Measurements from ENCODE around the gene IFIT3.

The IFIT3 gene

DNA sequence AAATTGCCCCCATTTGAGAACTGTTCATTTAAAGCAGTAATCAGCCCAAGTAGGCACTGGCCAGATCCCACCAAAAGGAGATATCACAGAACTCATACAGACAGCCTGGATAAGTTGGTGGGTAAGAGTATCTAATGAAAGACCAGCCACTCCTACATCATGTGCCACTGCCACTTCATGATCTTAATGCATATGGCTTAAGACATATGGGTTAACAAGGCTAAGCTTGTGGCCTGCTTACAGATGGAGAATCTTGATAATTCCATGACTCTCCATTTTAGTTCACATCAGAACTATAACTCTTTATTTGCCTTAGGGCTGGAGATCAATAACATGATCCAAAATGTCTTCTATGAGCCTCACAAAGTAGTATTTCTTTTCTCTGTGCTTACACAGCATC, 43.3 kb downstream of the IFIT3 start:
- H3K27me3 ChIP-seq (ENCODE audit: control insufficient read depth in 3 of 3, insufficient read depth in 3 of 3, low read depth in 1 of 3, low read length in 3 of 3) = no peaks in the 10 kb centered on the region
- no peak for DNase-seq (ENCODE audit: low spot score)

GRCh38 chr10:89371987-89372386, 44.2 kb downstream of the IFIT3 start:
- DNase-seq (ENCODE audit: low spot score) = no peak
- Histone ChIP-seq H4K91ac (ENCODE audit: low read depth, low read length, poor library complexity) (no peak overlapping the region), H3K23ac (ENCODE audit: low read depth, low read length, poor library complexity) (no peak overlapping the region), H3K36me3 (replicated peaks in 1 of 2; ENCODE audit: control insufficient read depth in 2 of 2, insufficient read depth in 2 of 2, low read length in 2 of 2) (no peaks in the 10 kb centered on the region), H3K9me3 (replicated peaks in 1 of 2; ENCODE audit: control insufficient read depth in 2 of 2, insufficient read depth in 1 of 2, low read depth in 1 of 2, low read length in 2 of 2) (no peaks in the 10 kb centered on the region), H3K4ac (ENCODE audit: low read length) (no peak overlapping the region), H2AK5ac (ENCODE audit: low read depth, low read length) (no peak overlapping the region), H2BK5ac (ENCODE audit: low read length) (no peak overlapping the region), H3K14ac (ENCODE audit: low read length) (no peak overlapping the region), H3K27me3 (ENCODE audit: control insufficient read depth in 3 of 3, insufficient read depth in 3 of 3, low read depth in 1 of 3, low read length in 3 of 3) (no peaks in the 10 kb centered on the region), H2BK12ac (ENCODE audit: low read length) (no peak overlapping the region), H2BK15ac (ENCODE audit: low read length) (no peak overlapping the region), H4K8ac (ENCODE audit: low read depth, low read length) (no peak overlapping the region), H3K9ac (ENCODE audit: low read depth, low read length, poor library complexity) (no peak overlapping the region), H2AFZ (ENCODE audit: low read length) (no peak overlapping the region), H2BK120ac (ENCODE audit: low read depth, low read length) (no peak overlapping the region), H3K4me1 (ENCODE audit: control insufficient read depth in 2 of 2, insufficient read depth in 1 of 2, low read depth in 1 of 2, low read length in 2 of 2) (peaks cover 15 to 23% of the 10 kb centered on the region in 2 donors), H3K79me1 (ENCODE audit: low read depth, low read length) (no peaks in the 10 kb centered on the region), H3K4me2 (ENCODE audit: insufficient read depth, low read length, poor library complexity, severe bottlenecking) (no peak overlapping the region), H3K27ac (replicated peaks; ENCODE audit: low read length) (no peak overlapping the region), H3K4me3 (ENCODE audit: low read length in 2 of 2) (no peak overlapping the region), H3K18ac (ENCODE audit: low read length) (no peak overlapping the region)
- WGBS, 2 donors (ENCODE audit: extremely low coverage in 2 of 2, insufficient read length in 2 of 2, insufficient replicate concordance in 1 of 2) = no CpG with 5 or more reads among the region's 3 CpGs

More for the DNA sequence above, 43.3 kb downstream of the IFIT3 start:
- Histone ChIP-seq H3K14ac (ENCODE audit: low read length) (no peak overlapping the region), H2BK5ac (ENCODE audit: low read length) (no peak overlapping the region), H3K18ac (ENCODE audit: low read length) (no peak overlapping the region), H3K23ac (ENCODE audit: low read depth, low read length, poor library complexity) (no peak overlapping the region), H4K91ac (ENCODE audit: low read depth, low read length, poor library complexity) (no peak overlapping the region), H2BK120ac (ENCODE audit: low read depth, low read length) (no peak overlapping the region), H3K4me2 (ENCODE audit: insufficient read depth, low read length, poor library complexity, severe bottlenecking) (no peak overlapping the region), H2AFZ (ENCODE audit: low read length) (no peak overlapping the region), H3K4me3 (ENCODE audit: low read length in 2 of 2) (no peak overlapping the region), H3K4ac (ENCODE audit: low read length) (no peak overlapping the region), H3K9ac (ENCODE audit: low read depth, low read length, poor library complexity) (no peak overlapping the region), H3K79me1 (ENCODE audit: low read depth, low read length) (no peaks in the 10 kb centered on the region), H3K9me3 (replicated peaks in 1 of 2; ENCODE audit: control insufficient read depth in 2 of 2, insufficient read depth in 1 of 2, low read depth in 1 of 2, low read length in 2 of 2) (no peaks in the 10 kb centered on the region), H2BK12ac (ENCODE audit: low read length) (no peak overlapping the region), H2AK5ac (ENCODE audit: low read depth, low read length) (no peak overlapping the region), H3K27ac (replicated peaks; ENCODE audit: low read length) (no peak overlapping the region), H3K36me3 (replicated peaks in 1 of 2; ENCODE audit: control insufficient read depth in 2 of 2, insufficient read depth in 2 of 2, low read length in 2 of 2) (no peaks in the 10 kb centered on the region), H4K8ac (ENCODE audit: low read depth, low read length) (no peak overlapping the region), H2BK15ac (ENCODE audit: low read length) (no peak overlapping the region), H3K4me1 (ENCODE audit: control insufficient read depth in 2 of 2, insufficient read depth in 1 of 2, low read depth in 1 of 2, low read length in 2 of 2) (peaks cover 15 to 23% of the 10 kb centered on the region in 2 donors)

GRCh38 chr10:89373916-89374711, 46.3 kb downstream of the IFIT3 start:
- no peak for DNase-seq (ENCODE audit: low spot score)
- WGBS, 2 donors (ENCODE audit: extremely low coverage in 2 of 2, insufficient read length in 2 of 2, insufficient replicate concordance in 1 of 2) = no CpG with 5 or more reads among the region's 3 CpGs
- no peaks in the 10 kb centered on the region for H3K27me3 ChIP-seq (ENCODE audit: control insufficient read depth in 3 of 3, insufficient read depth in 3 of 3, low read depth in 1 of 3, low read length in 3 of 3)
- H2BK120ac ChIP-seq (ENCODE audit: low read depth, low read length) = no peak overlapping the region
- no peak overlapping the region for H3K4ac ChIP-seq (ENCODE audit: low read length)
- no peak overlapping the region for H3K14ac ChIP-seq (ENCODE audit: low read length)
- H2AFZ ChIP-seq (ENCODE audit: low read length) = peak overlapping the region; percentile 7
- H3K9ac ChIP-seq (ENCODE audit: low read depth, low read length, poor library complexity) = no peak overlapping the region
- H3K4me3 ChIP-seq (ENCODE audit: low read length in 2 of 2) = no peak overlapping the region
- H3K36me3 ChIP-seq (replicated peaks in 1 of 2; ENCODE audit: control insufficient read depth in 2 of 2, insufficient read depth in 2 of 2, low read length in 2 of 2) = no peaks in the 10 kb centered on the region
- H3K27ac ChIP-seq (replicated peaks; ENCODE audit: low read length) = no peak overlapping the region
- H3K18ac ChIP-seq (ENCODE audit: low read length) = no peak overlapping the region
- H4K8ac ChIP-seq (ENCODE audit: low read depth, low read length) = no peak overlapping the region
- H3K4me2 ChIP-seq (ENCODE audit: insufficient read depth, low read length, poor library complexity, severe bottlenecking) = no peak overlapping the region
- H2BK5ac ChIP-seq (ENCODE audit: low read length) = no peak overlapping the region
- peaks cover 4 to 13% of the 10 kb centered on the region in 2 donors for H3K4me1 ChIP-seq (ENCODE audit: control insufficient read depth in 2 of 2, insufficient read depth in 1 of 2, low read depth in 1 of 2, low read length in 2 of 2)
- H3K9me3 ChIP-seq (replicated peaks in 1 of 2; ENCODE audit: control insufficient read depth in 2 of 2, insufficient read depth in 1 of 2, low read depth in 1 of 2, low read length in 2 of 2) = no peaks in the 10 kb centered on the region
- no peak overlapping the region for H2BK15ac ChIP-seq (ENCODE audit: low read length)
- H3K23ac ChIP-seq (ENCODE audit: low read depth, low read length, poor library complexity) = no peak overlapping the region
- H2AK5ac ChIP-seq (ENCODE audit: low read depth, low read length) = no peak overlapping the region
- H3K79me1 ChIP-seq (ENCODE audit: low read depth, low read length) = no peaks in the 10 kb centered on the region
- H4K91ac ChIP-seq (ENCODE audit: low read depth, low read length, poor library complexity) = no peak overlapping the region
- H2BK12ac ChIP-seq (ENCODE audit: low read length) = no peak overlapping the region

- Histone ChIP-seq H3K9ac (ENCODE audit: low read depth, low read length, poor library complexity) (no peak overlapping the region), H3K27ac (replicated peaks; ENCODE audit: low read length) (no peak overlapping the region)
Observed at GRCh38 chr10:89374713-89375141, 46.9 kb downstream of the IFIT3 start.

More at GRCh38 chr10:89374713-89375141, 46.9 kb downstream of the IFIT3 start:
- Histone ChIP-seq H3K4me1 (ENCODE audit: control insufficient read depth in 2 of 2, insufficient read depth in 1 of 2, low read depth in 1 of 2, low read length in 2 of 2) (peaks cover 2 to 10% of the 10 kb centered on the region in 2 donors), H3K27me3 (ENCODE audit: control insufficient read depth in 3 of 3, insufficient read depth in 3 of 3, low read depth in 1 of 3, low read length in 3 of 3) (no peaks in the 10 kb centered on the region), H3K23ac (ENCODE audit: low read depth, low read length, poor library complexity) (no peak overlapping the region), H3K14ac (ENCODE audit: low read length) (no peak overlapping the region), H3K79me1 (ENCODE audit: low read depth, low read length) (no peaks in the 10 kb centered on the region), H3K18ac (ENCODE audit: low read length) (no peak overlapping the region), H3K4me3 (ENCODE audit: low read length in 2 of 2) (no peak overlapping the region), H2BK5ac (ENCODE audit: low read length) (no peak overlapping the region), H3K4ac (ENCODE audit: low read length) (no peak overlapping the region), H4K8ac (ENCODE audit: low read depth, low read length) (no peak overlapping the region), H2AFZ (ENCODE audit: low read length) (no peak overlapping the region), H2AK5ac (ENCODE audit: low read depth, low read length) (no peak overlapping the region), H2BK120ac (ENCODE audit: low read depth, low read length) (no peak overlapping the region), H3K9me3 (replicated peaks in 1 of 2; ENCODE audit: control insufficient read depth in 2 of 2, insufficient read depth in 1 of 2, low read depth in 1 of 2, low read length in 2 of 2) (no peaks in the 10 kb centered on the region), H3K36me3 (replicated peaks in 1 of 2; ENCODE audit: control insufficient read depth in 2 of 2, insufficient read depth in 2 of 2, low read length in 2 of 2) (no peaks in the 10 kb centered on the region), H4K91ac (ENCODE audit: low read depth, low read length, poor library complexity) (no peak overlapping the region), H3K4me2 (ENCODE audit: insufficient read depth, low read length, poor library complexity, severe bottlenecking) (no peak overlapping the region), H2BK15ac (ENCODE audit: low read length) (no peak overlapping the region), H2BK12ac (ENCODE audit: low read length) (no peak overlapping the region)
- DNase-seq (ENCODE audit: low spot score) = no peak

All from neuronal stem cell (in vitro differentiated cells).